Inferior parietal cortex (tissue), 1 donor: ENCODE results near the gene HOXB3.

ENCODE experiments used
- DNase-seq: peaks from one replicate; pipeline ENCODE4 v3.0.0-alpha.2; 2016; ENCODE audit errors: extremely low spot score

Gene HOXB3

DNA sequence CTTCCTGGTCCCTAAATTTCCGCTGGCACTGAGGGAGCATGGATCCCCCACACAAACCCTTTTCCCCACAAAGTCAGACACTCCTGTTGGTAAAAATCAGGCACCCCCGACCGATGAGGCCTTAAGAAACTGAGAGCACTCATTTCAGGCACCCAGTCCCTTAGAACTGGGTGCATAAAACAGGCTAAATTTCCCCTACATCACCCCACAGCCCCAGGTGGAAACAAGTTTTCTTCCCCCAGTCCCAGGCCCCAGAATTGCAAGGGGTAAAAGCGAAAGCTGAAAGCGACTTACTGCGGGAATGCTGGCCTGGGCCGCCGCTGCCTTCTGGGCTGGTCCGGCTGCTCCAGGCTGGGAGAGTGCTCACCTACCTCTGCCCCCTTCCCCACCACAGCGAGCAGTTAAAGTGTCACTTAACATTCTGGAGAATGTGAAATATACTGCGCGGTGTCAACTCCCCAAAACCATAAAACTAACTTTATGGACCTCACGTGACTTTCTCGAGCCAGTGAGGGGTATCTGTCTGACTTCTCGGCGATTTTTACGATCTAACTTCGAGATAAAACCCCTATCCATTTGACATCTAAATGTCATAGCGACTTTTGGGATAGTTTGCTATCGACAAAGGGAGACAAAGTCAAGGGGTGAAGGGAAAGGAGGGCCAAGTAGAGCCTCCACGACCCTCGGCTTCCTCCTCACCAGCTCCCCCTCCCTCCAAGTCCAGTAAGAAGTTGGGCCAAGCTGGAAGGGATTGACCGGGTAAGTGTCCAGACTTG is at the start of gene HOXB3:
TSS of gene HOXB3 (minus strand) at position 411 of the 776 bp plus-strand sequence. CDS start 37,767 bp downstream, outside the sequence.
- no peak for DNase-seq

DNA sequence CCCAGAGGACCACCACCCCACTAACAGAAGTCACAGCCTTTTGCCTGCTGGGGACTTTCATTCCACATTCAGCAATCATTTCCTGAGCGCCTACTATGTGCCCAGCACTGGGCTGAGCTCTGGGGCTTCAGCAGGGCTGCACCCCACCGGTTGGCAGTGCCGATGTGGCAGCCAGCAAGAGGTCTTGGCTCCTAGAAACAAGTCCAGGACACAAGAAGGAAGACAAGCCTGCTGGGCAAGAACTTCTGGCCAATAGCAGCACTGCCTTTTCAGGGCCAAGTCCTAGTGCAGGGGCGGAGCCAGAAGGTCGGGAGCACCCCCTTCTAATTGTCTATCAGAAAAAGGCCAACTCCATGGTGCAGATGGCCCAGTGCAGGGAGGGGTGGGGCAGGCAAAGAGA is 49.1 kb upstream of the HOXB3 start:
- DNase-seq, result no peak

DNA sequence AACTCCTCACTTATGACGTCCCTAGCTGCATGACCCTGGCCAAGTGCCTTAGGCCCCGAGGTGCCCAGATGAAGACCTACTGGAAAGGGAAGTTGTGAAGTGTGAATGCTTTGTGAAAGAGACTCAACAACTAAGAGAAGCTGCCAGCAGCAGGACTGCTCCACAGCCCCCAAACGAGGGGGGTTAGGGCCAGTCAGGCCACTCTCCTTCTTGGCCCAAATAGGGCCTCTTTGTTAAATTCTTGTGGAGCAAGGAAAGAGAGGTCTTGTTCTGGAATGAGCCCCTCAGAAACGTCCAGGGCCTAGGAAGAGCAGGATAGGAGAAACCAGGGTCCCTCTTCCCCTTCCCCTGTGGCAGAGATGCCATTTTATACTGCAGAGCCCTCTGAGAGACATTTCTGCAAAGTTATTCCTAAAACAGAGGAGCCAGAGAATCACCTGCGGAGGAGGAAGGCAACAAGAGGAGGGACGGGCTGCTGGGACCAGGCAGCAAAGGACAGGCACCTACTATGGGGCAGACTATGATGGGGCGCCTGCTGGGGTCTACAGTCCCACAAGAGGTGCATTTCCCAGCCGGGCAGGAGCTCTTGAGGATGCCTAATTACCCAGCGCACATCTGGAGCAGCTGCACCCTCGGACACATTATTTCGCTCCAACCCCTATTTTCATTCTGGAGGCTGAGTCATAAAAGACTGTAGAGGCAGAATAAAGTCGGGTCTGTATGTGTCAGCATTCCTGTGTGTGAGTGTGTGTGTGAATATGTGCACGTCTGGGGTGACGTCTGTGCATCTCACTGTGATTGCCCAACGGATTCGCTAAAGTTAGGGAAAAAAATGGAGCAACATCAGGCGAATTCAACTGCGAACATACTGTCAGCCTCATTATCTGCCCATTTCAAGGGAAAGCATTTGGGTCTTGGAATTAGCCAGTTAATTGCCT is 47.6 kb upstream of the HOXB3 start:
- no peak for DNase-seq

DNA sequence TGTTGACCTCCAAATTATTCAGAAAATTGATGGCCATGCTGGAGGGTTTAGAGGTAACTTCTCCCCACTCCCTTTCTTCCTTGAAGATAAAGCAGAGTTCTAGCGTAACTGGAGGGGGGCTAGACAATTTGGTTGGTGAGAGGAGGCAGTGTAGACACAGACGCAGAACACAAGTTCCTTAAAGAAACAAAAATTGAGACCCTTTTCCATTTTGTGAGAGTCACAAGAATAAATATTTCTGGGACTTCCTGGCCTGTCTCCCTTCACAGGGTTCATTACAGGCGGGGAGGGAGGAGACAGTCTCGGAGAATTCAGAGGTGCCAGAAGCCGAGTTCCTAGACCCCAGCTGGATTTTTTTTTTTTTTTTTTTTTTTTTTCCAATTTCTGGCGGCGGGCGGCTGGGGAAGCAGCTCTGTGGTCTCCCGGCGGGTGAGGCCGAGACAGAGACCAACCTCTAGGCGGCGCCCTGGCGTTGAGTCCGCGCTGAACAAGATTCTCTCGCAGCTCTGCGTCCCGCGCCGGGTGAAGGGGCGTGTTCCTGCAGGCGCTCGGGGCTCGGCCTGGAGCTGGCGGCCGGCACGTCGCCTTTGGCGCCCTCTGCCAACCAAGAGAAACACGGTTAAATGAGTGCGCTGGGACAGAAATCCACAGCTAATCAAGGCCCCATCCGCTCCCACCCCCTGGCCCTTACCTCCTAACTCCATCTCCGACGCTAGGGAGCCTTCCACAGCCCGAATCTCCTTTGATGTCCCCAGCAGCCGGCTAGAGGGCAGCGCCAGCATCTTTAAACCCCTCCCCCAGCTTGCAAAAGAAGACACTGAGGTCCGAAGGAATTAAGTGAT is 46.4 kb upstream of the HOXB3 start:
- peak; percentile 15 for DNase-seq

DNA sequence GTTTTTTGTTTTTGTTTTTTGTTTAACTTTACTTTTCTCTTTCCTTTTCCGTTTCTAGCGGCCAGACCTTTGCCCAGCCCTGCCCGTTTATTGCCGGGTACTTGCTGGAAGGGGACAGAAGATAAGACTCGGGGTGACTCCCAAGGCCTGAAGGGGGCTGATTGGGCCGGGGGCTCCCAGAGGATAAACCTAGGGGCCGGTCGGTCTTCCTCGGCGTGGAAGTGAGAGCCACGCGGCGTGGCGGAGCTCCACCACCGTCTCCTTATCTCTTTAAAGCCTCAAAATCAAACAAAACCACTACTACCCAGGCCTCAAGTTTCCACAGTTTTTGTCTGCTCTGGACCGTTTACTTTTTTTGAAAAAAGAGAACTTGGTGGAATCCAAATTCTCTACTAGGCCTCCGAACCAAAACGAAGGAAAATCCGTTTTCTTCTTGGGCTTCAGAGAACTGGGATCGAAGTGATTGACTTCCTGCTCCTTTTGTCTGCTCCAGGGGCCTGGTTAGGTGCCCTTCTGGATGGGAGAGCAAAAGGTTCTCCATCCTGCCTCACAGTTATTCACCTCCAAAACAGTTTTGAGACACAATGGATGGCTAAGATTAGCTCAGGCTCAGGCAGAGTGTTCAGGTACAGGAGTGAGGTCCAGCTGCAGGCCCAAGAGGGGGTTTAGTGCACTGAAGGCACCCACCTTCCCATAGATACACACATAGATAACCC is 44.6 kb upstream of the HOXB3 start:
- no peak for DNase-seq

DNA sequence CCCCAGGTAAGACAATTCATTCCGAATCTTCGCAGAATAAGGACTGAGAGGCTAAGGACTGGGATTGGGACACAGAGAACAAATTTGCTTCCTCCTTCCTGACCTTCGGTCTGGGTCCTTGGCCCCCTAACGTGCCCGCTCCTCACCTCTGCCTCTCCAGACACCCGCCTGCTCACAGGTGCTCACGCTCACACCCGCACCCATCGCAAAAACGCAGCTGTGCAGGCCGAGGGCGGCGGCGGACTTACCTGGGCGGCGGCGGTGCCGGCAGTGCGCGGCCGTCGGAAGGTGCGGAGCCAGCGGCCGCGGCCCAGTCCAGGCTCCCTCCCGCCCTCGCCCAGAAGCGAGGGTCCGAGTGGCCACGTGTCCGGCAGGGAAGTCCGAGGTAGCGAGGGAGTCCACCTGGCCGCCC is 43.2 kb upstream of the HOXB3 start:
- DNase-seq, result no peak

DNA sequence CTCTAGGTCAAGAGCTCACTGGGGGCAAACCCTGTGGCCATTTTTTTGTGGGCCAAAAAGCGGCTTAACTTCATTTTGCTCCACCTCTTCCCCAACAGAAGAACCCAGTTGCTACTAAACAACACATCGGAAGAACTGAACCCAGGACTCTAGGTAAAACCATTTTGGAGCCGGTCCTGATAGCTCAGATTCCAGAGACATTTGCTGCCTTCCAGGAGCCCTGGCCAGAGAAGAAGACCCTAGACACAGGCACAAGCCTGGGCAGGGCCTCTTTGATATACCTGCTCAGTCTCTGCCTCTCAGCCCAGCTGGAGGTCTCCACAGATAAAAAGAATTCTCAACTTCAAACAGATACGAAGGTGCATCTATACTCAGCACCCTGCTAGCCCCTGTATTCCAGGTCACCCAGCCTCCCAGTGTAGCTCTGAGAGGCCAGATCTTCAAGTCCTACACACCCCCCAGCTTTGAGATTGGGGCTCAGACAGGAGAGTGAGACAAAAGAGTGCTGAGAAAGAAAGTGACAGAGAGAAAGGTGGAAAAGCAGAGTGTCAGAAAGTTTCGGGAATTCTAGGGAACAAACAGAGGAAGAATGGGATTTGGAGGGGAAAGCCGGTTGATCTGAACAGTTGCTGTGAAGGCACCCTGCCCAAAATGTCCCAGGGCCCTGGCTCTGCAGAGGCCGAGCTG is 42.7 kb upstream of the HOXB3 start:
- no peak for DNase-seq

DNA sequence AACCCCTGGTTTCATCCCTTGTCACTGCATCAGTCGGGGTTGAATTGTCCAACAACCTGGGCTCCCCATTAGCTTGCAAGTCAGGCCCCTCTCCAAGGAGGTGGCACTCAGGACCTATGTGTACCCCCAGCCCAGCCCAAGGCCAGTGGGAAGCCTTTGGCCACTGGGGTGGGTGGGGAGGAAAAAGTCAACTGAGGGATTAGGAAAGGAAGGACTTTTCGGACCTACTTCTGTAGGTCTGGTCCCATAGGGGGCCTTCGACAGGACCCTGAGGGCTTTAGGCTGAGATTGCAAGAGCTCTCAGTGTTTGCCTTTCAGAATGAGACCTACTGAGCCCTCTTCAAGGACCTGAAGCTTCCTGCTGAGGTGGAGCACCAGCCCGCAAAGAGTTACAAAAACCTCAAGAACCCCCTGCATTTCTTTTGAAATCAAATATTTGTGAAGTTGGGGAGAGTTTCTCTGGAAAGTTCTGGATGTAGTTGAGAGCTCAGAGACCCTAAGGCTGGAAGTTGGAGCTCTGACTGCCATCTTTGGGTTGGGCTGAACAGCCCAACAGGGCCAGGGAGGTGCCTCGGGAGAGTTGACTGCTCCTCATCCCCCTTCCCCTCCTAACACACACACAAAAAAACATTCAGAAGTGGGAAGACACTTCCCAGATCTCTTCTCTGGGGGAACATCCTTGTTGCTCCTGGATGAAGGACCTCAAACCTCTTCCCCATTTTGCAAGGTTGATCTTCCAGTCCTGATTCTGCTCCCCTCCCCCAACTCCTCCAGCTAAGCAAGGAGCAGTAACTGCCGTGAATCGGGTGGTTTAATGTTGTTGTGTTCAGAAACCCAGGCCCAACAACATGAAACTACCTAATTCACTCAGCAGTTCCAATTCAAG is 41.9 kb upstream of the HOXB3 start:
- DNase-seq, result no peak

DNA sequence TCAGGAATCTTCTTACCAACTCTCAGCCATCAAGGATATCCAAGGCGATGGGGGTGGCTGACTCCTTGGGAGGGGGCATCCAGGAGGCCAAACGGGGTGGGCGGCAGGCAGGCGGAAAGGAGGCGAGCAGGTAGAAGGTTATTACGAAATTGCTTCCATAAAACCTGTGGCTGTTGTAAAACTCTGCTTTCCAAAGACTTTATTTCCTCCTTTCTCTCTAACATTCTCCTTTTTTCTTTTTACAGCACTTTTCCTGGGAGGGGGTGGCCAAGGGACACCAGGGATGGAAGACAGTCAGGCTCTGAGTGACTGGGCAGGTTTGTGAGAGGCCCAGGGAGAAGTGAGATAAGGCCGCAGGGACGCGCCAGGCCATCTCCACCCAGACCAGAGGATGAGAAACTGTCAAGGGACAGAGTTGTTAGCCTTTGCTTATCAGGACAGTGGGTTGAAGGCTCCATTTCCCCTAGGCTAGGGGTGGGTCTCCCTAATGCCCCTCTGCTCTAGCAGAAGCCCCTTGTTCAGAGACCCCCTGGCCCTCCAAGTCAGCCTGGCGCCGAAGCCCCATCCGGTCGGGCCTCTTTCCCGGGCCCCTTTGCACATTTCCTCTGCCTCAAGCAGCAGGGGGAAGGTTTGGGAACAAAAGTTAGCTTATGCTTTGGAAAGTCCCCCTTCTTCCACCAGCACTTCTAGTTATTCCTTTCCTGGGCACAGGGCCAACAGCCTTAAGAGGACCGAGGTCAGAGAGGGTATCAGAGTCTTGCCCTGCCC is 41.1 kb upstream of the HOXB3 start:
- DNase-seq, result peak; percentile 7

DNA sequence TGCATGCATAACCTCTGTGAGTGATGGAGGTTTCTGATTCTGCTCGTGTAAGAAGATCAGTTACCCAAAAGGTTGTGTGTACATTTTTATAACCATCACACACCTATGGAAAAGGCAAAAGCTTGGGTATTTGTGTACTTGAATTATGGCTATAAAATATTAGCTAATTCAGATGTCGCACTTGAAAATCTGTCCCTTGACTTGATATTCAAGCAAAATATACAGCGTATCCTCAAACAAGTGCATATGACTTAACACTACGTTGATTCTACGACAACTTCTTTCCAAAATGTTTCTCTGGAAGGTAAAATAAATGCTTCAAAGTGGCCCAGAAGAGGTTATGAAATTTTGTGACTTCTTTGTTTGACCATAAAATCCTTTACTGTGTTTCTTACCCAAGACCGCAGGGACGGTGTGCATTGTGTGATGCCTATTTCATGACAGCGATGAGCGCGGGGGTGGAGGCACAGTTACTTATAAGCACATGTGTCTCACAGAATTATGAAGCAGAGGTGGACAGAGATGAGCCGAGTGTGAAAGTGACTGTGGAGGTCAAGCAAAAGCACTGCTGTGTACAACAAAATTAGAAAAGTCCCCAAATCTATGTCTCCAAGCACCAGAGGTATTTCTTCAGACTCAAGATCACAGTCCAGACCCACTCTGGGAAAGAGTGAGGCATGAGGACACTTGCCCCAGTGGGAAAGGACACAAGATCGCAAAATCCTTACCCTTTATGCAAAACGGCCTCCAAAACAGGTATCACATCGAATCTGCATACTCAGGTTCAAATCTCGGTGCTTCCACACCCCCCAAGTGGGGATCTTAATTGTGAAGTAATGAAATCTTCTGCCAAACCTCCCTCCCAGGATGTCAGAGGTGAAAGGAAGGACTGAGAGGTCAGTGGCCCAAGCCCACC is 40.2 kb upstream of the HOXB3 start:
- no peak for DNase-seq

DNA sequence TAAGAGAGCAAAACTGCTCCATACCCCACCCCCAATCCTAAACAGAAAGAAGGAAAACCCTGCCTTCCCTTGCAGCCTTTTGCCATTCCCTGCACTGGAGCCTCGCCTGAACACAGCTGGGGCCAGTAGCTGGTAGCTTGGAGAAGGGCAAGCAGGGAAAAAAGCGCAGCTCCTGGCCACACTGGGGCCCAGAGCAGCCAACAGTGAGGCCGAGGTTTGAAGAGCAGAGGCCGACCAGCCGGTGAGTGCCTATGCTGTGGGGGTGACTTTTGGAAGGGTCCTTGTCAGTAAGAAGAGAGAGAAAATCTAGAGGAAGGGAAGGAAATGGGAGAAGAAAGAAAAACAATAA is 39.3 kb upstream of the HOXB3 start:
- DNase-seq, result no peak

DNA sequence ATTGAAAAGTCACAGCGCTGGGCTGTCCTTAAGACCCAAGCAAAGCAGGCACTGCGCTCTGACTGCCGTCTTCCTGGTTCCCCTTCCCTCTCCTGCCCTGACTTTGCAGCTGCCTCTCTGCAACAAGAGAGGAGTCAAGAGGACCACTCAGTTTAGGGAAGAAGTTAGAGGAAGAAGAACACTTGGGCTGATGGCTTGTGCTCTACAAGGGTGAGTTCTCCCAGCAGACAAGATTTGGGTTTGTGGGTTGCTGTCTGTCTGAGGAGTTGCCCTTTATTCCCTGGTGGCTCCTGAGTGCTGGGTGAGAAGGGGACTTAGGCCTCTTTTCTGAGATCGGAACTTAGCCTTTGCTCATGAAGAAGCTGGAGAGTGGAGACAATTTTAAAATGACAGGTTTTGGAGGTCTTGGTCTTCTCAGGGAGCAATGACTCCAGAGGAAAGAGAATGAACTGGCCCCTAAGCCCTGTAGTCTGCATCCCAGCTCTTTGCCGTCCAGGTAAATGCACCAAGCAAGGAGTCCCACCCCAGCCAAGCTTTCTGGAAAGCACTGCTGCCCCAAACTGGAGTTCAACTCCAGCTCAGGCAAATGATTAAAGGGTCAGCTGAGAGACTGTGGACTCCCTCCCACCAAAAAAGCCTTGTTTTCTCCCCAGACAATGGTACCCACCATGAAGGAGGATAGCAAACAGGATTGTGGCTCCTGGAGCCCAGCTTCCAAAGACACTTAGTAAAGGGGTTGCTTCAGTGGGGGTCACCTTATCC is 38.8 kb upstream of the HOXB3 start:
- DNase-seq, result no peak

DNA sequence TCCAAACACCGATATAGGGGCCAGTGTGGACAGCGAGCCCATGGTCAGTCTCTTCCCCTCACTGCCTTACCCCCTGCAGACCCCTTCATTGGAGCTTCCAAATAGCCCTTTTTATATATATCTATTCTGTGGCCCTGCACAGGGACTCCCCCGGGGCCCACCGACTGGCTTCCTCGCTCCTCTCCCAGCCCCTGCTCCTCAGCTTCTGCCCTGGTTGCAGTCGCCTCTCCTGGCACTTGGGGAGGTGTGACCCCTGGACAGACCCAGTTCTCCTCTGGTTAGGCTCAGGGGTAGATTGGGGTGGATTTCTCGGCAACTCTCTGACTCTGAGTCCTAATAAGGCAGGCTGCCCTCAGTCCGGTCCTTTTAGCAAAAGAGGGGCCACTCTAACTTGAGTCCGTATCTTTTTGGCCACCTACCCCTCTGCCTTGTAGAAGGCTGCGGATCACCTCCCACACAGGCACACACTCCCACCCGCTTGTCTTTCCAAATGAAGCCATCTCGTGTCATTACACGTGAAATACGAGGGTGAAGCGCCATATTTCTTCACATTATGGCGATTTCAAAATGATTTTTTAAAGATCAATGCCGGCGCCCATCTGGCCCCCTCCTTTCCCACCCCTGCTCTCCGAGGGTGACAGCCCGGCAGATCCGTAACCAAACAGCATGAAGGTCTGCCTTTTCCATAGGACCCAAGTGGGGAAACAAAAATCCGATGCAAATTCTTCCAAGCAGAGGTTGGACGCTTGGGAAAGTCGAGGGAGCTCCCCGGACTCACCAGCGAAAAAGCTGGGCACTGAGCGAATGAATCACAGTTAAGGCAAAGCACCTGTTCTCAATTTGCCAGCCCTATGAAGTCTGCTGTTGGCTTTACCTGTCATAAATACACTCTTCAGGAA is 37.8 kb upstream of the HOXB3 start:
- DNase-seq, result no peak

DNA sequence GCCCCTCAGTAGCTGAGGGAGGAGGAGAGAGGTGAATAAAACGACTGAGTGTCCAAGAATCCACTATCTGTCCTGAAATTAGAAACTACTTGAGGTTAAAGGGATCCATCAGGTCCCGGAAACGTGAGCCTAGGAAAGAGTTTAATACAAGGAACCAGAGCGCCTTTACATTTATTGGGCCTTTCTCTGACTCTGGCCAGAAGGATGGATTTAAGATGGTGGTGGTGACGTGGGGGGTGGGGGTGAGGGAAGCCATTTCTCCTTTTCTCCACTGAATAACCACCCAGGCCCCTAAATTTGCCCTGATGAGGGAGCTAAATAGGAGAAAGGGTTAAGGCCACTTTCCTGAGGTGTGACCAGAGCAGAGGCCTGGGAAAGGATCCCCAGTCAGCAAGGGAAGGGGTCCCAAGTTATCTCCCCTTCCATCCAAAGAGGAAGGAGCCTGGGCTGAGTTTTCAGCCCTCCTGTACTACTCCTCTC is 37.1 kb upstream of the HOXB3 start:
- no peak for DNase-seq

DNA sequence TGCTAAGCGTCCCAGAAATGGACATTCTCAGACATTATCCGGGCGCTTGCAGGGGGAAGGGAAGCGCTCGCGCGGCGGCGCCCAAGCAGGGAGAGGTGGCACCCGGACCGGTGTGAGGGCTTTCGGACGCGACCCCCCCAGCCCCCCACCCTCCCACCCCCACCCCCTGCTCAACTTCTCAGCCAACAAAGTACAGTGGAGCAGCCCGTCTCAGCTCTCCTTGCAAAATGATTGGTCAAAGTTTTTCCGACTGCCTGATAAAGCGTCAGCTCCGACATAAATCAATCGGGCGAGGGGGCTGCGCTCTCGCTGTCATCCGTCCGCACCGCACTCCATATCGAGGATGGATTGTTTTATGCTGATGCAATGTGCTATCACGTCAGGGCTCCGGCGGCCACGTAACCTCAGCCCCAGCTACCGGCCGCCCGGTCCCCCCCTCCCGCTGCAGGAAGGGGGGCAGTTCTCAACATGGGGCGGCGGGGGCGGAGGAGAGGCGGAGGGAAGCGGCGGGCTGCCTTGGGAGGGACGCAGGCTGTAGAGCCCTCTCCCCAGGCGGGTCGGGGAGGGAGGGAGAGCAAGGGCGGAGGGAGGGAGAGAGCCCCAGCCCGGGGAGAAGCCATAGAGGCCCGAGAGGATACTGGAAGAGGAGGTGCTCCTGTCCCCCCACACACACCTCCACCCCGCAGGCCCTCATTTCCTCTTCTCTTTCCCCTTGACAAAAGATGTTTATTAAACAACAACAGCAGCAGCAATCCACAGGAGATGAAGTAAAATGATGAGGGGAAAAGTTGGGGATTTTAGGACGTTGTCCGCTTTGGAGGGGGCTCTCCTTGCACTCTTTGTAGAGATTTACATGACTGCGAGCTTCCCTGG is 36.4 kb upstream of the HOXB3 start, which contains the start of gene HOXB9:
TSS of gene HOXB9 (minus strand) at position 114 of the 873 bp plus-strand sequence. CDS start at position 25, 89 bp downstream.
- peak; percentile 24 for DNase-seq
